GM12878 (cell line): ENCODE results near the gene MYNN. TPM values are rescaled to one million over a fixed set of nuclear protein-coding genes. Genes with fewer than 3 reads are reported as not detected.

Source experiments
- ATF2 ChIP-seq: IDR thresholded peaks from 2 replicates; pipeline ENCODE4 v1.6.1; 2012; ENCODE audit warnings: low read length, inconsistent platforms
- BMI1 ChIP-seq: fragments of 450-650 bp; IDR thresholded peaks from 2 replicates; pipeline ENCODE4 v1.6.1; 2016; ENCODE audit warnings: mild to moderate bottlenecking, moderate library complexity, borderline replicate concordance
- CEBPB ChIP-seq, 2 experiments: fragments of 150-350 bp in 1 of 2; IDR thresholded peaks; 2 replicates each; pipeline ENCODE4 v1.6.1; 2012 to 2014; ENCODE audit warnings: low read depth in 2 of 2, low read length in 2 of 2, borderline replicate concordance in 1 of 2, inconsistent platforms in 1 of 2
- CEBPZ ChIP-seq: fragments of 150-350 bp; IDR thresholded peaks from 2 replicates; pipeline ENCODE4 v1.6.1; 2016; ENCODE audit warnings: low read depth, low read length
- CHD4 ChIP-seq: fragments of 200-600 bp; sonication (generic); IDR thresholded peaks from 2 replicates; pipeline ENCODE4 v1.6.1; 2016; ENCODE audit warnings: mild to moderate bottlenecking
- CTCF ChIP-seq, 3 experiments: IDR thresholded peaks in 2 of 3; conservative IDR thresholded peaks in 1 of 3; 2 replicates each; pipeline ENCODE4 v1.5.1; 2011; ENCODE audit warnings: low read depth in 3 of 3, low read length in 3 of 3, mild to moderate bottlenecking in 3 of 3, control low read depth in 2 of 3, moderate library complexity in 2 of 3, inconsistent platforms in 1 of 3, mixed read lengths in 1 of 3; ENCODE audit not compliant: control insufficient read depth in 2 of 3, insufficient read depth in 1 of 3; ENCODE audit errors: extremely low read depth in 1 of 3
- E2F4 ChIP-seq: IDR thresholded peaks from 2 replicates; pipeline ENCODE4 v1.6.1; 2012; ENCODE audit warnings: low read depth, low read length, improper control_type of control experiment
- FOS ChIP-seq: IDR thresholded peaks from 3 replicates; pipeline ENCODE4 v1.6.1; 2011; ENCODE audit warnings: borderline replicate concordance; ENCODE audit not compliant: insufficient read length; ENCODE audit errors: extremely low read depth
- JUND ChIP-seq: IDR thresholded peaks from 2 replicates; pipeline ENCODE4 v1.6.1; 2012; ENCODE audit warnings: low read depth, mild to moderate bottlenecking, low read length, improper control_type of control experiment, moderate library complexity
- LARP7 ChIP-seq: fragments of 450-650 bp; IDR thresholded peaks from 2 replicates; pipeline ENCODE4 v1.6.1; 2017; ENCODE audit warnings: mild to moderate bottlenecking
- MYB ChIP-seq: fragments of 150-350 bp; IDR thresholded peaks from 2 replicates; pipeline ENCODE4 v1.6.1; 2014; ENCODE audit warnings: mild to moderate bottlenecking, low read depth, low read length, borderline replicate concordance
- NFYA ChIP-seq: IDR thresholded peaks from 2 replicates; pipeline ENCODE4 v1.6.1; 2011; ENCODE audit warnings: low read depth, mild to moderate bottlenecking, low read length, improper control_type of control experiment, borderline replicate concordance
- NRF1 ChIP-seq: conservative IDR thresholded peaks from 2 replicates; pipeline ENCODE4 v1.6.1; 2011; ENCODE audit warnings: mild to moderate bottlenecking, low read depth, low read length, improper control_type of control experiment
- RCOR1 ChIP-seq: conservative IDR thresholded peaks from 2 replicates; pipeline ENCODE4 v1.6.1; 2012; ENCODE audit warnings: low read depth, low read length, improper control_type of control experiment
- RELB ChIP-seq: fragments of 450-650 bp; IDR thresholded peaks from 2 replicates; pipeline ENCODE4 v1.6.1; 2017; ENCODE audit warnings: low read depth, mild to moderate bottlenecking, moderate library complexity
- RFX5 ChIP-seq: IDR thresholded peaks from 2 replicates; pipeline ENCODE4 v1.6.1; 2011; ENCODE audit warnings: low read depth, low read length, improper control_type of control experiment
- SMAD1 ChIP-seq: fragments of 450-650 bp; IDR thresholded peaks from 2 replicates; pipeline ENCODE4 v1.6.1; 2018; ENCODE audit warnings: mild to moderate bottlenecking, low read depth; ENCODE audit not compliant: partially characterized antibody
- SRF ChIP-seq, 2 experiments: IDR thresholded peaks; 2 replicates each; pipeline ENCODE4 v1.6.1; 2011; ENCODE audit warnings: low read depth in 2 of 2, low read length in 2 of 2, mild to moderate bottlenecking in 1 of 2, moderate library complexity in 1 of 2
- SUPT20H ChIP-seq: IDR thresholded peaks from 2 replicates; pipeline ENCODE4 v1.6.1; 2011; ENCODE audit warnings: low read depth, mild to moderate bottlenecking, low read length, moderate library complexity, borderline replicate concordance; ENCODE audit not compliant: control insufficient read depth
- polyA plus RNA-seq, 11 experiments: library from polyadenylated mRNA; depleted of rRNA in 4 of 11; unstranded in 6 of 11; stranded (reverse) in 5 of 11; fragments of >200 nt; fragmentation: Nextera tagmentation in 4 of 11; fragmentation: Illumina TruSeq in 1 of 11; extraction: Ambion mirVana in 4 of 11; extraction: Trizol in 1 of 11; gene quantifications; 1 replicate in 1 of 11; 2 replicates in 10 of 11; pipeline versions ENCODE4 v1.2.1 to v1.2.3, GENCODE V29; 2011 to 2016; ENCODE audit warnings: inconsistent platforms in 2 of 11, missing spikeins in 2 of 11, low read depth in 1 of 11
- total RNA-seq, 4 experiments: library from RNA; depleted of rRNA in 3 of 4; stranded (reverse); fragments of >200 nt in 3 of 4; fragmentation: Illumina TruSeq in 1 of 4; extraction: Trizol in 1 of 4; gene quantifications; 2 replicates each; pipeline versions ENCODE4 v1.2.1 to v1.2.3, GENCODE V29; 2013 to 2021

The MYNN gene
- total and polyA plus RNA-seq, 10 of the 15 experiments (the other 5 are each of a cell fraction or from before 2014, with no cell fraction given): 8.8 to 20.5 (median 15.8) TPM

GRCh38 chr3:169772897-169773816 lies at the start of gene MYNN (continued):
- TF ChIP-seq RCOR1: no peak
- TF ChIP-seq CHD4: no peak
- TF ChIP-seq SRF (IDR thresholded peaks at IDR 0.05; ENCODE audit: low read depth in 2 of 2, low read length in 2 of 2): no peak
- TF ChIP-seq BMI1: no peak
- TF ChIP-seq RFX5: no peak; the same call in 1 of the 2 replicates
- TF ChIP-seq ATF2: no peak
- TF ChIP-seq FOS: no peak
- 0 out of 2 replicates have a peak, but pooled peaks have one; percentile 17 for TF ChIP-seq JUND
- peak; percentile 50 for TF ChIP-seq LARP7
- no peak for TF ChIP-seq MYB
- peak; percentile 55 for TF ChIP-seq SMAD1
- no peak for TF ChIP-seq NRF1
- no peak for TF ChIP-seq E2F4
- no peak for TF ChIP-seq SUPT20H
- no peak for TF ChIP-seq CEBPB (IDR thresholded peaks at IDR 0.05; ENCODE audit: borderline replicate concordance in 1 of 2, low read depth in 2 of 2, low read length in 2 of 2)
- peak; percentile 93 for TF ChIP-seq RELB
- TF ChIP-seq NFYA: no peak
- peak in 2 of 3 experiments; percentile 0 to 12; a peak in 1 of 6 replicates for TF ChIP-seq CTCF (IDR thresholded peaks at IDR 0.05 in 2 of 3, conservative IDR thresholded peaks at IDR 0.05 in 1 of 3; ENCODE audit: control insufficient read depth in 2 of 3, extremely low read depth in 1 of 3, insufficient read depth in 1 of 3, low read depth in 3 of 3, low read length in 3 of 3)
- TF ChIP-seq CEBPZ: no peak
